Activated effector memory CD4-positive, alpha-beta T cell treated with Interleukin-2 at 50 U/mL for 16 hours (primary cell): ENCODE measurements around the gene EPHA8.

Experiments used
- DNase-seq: peaks from one replicate; pipeline ENCODE4 v3.0.0-alpha.2; 2020

Gene EPHA8

DNA sequence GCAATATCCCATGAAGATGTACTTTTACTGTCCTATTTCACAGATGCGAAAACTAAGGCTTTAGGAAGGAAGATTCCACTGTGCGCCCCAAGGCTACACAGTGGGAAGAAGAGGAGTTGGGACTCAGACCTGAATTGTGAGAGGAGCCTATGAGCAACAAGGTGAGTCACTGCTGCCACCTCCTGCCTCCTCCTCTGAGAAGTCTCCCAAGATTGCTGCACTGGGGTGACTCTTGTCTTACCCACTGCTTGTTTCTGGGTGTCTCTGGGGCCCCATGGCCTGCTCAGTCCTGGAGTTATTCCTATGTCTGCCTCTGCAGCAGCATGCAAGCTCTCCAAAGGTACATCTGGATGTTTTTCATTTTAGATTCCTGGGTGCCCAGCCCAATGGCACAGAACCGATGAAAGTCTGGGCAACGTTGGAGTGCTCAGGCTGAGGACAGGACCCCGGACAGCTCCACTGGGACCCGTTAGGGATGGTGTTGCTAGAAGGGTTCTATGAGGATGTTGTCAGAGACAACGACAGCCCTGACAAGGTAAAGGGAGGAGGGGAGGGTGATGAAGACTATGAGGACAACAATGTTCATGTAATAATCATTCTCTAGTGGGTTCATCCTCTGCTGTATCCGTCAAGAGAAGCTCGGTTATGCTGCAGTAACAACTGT, 62.1 kb downstream of the EPHA8 start:
- no peak for DNase-seq

DNA sequence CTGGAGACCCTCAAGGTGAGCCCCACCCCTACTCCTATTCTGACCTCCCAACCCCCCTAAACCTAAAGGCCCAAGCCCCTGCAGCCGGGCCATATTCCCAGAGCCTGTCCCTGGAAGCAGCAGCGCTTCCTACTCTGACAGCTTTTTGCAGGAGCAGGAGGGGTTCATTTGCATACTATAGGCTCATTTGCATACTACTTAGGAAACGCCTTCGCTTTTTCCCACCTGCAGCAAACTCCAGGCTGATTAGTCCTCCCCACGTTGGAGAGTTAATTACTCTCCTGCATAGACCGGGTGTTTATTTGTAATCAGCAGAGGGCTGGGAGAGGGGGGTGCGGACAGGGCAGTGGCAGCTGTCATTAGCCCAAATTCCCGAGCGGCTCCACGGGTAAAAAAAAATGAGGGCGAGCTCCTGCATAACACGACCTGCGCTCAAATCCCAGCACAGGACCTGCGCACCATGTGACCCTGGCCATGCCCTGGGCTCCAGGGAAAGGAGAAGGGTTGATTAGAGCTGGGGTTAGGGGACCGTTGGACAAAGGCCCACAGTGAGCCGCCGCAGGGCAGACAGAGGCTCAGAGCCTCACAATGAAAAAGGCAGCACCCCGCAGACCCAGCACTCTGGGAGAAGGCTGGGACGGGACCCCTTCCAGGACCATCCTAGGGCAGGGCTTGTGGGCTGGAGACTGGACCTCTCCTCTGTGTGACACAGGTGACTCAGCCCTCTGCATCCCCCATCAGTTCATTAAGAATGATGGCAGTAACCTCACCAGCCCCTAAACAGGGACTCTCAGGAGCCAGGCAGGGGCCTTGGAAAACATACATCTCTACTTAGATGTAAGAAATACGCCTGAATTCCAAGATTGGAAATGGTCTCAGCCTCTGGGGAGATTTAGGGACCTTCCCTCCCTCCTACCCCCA, 63.2 kb downstream of the EPHA8 start:
- no peak for DNase-seq

DNA sequence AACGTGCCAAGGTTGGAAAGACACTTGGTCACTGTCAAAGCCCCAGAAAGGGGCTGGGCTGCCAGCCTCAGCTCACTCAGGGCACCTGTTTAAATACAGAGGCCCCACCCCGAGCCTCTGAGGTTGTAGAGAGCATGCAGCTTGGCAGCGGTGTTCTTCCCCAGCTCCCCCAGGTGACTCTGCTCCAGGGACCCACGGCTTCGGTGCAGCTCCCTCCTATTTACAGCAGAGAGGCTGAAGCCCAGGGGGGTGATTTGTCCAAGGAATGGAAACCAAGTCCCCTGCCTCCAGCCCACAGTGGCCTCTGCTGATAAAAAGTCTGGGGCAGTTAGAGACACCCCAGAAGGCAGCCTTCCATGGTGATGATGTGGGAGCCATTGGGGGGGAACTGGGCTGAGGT, 64.0 kb downstream of the EPHA8 start:
- DNase-seq = no peak

DNA sequence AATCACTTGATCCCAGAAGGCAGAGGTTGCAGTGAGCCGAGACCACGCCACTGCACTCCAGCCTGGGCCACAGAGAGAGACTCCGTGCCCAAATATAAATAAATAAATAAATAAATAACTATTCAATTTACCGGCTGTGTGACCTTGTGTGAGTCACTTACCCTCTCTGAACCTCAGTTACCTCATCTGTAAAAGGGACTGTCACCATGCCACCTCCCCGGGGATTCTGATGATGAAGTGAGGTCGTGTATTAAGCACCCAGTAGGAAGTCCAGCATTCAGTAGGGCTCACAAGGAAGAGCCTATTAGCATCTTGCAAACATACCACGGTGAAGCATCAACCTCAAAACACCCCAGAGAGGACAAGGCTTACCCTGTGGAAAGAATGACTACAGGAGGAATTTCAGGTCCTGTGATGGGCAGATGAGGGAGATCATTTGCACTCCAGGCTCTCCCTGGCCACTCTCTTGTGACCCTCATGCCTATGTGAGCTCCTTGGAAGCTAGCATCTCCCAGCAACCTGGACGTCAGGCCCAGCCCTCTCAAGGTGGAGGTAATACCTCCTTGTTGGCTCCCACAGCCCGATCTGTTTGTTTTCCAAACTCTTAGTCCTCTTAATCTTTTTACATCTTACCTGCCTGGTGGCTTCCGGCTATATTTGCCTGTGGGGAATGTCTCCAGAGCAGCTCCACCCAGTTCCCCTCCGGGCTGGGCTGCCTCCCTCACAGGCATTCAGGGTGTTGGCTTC, 65.6 kb downstream of the EPHA8 start:
- DNase-seq = no peak

DNA sequence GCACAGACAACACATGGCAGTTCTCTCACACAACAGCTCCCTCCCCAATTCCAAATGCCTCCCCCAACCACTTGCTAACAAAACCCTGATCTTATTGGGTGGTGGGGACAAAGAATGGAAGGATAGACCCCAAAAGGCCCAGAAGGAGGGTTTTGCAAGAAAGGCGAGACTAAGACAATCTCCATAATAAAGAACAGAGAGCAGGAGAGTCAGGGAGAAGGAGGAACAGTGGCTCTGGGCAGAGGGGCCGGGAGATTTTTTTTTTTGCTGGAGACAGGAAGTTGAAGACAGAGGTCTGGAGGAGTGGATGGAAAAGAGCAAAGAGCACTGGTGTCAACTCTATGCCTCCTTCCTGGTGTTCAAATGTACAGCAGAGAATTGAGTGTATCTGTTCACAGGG, 66.6 kb downstream of the EPHA8 start:
- no peak for DNase-seq

DNA sequence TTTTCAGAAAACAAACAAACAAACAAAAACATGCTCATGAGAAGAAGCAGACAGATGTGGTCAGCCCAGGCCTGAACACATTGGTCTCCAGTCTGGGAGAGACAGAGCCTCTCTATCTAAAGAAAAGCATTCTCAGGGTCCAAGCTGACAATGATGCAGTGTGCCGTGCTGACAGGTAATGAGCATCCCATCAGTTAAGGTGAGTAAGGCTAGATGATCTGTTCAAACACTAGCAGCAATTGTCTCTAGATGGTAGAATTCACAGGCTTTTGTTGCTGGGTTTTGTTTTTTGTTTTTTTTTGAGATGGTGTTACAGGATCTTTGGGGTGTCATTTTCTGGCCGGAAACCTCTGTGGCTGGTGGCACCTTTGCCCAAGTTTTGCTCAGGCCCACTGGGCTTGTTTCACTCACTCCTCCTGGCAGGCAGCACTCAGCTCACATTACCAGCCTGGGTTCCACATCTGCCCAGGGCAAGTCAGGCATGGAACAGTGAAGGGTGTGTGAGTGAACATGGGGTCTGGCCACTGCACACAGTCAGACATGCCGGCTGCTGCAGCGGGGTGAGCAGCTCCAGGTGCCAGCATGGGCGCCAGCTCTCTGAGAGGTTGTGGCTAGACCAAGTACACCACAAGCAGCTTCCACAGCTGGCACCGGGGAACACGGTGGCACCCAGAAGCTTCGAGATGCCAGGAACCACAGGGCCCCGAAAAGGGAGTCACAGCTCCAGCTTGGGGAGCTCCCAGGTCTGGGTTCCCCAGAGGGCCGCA, 70.6 kb downstream of the EPHA8 start:
- no peak for DNase-seq

DNA sequence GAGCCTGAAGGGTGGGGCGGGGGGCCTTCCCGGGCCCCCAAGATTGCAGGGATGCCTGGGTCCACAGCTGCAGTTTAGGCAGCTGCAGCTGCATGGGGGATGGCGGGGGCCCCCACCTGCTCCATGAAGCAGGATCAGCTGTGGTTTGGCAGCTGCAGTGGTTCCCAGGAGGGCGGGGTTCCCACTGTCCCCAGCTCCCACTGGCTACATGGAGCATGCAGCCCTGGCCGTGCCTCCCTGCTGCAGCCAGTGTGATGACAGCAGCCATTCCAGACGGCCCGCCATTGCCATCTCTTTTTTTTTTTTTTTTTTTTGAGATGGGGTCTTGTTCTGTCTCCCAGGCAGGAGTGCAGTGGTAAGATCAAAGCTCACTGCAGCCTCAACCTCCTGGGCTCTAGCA, 72.1 kb downstream of the EPHA8 start:
- no peak for DNase-seq

DNA sequence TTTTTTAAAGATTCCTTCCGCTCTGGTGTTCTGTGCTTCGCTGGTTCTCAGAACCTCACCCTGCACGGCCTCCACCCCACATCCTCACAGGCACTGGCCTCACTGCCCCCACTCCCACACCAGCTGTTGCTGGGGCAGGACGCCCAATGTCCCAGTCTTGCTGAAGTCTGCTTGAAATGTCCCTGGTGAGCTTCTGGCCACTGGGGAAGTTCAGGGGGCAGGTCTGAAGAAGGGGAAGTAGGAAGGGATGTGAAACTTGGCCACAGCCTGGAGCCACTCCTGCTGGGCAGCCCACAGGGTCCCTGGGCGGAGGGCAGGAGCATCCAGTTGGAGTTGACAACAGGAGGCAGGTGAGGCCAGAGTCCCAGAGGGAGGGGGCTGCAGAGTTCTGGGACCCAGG, 73.1 kb downstream of the EPHA8 start, which contains the start of gene C1QA:
Gene C1QA, plus strand, starts transcription at position 276 of the 400 bp plus-strand sequence. CDS start 989 bp downstream, outside the sequence.
- DNase-seq = no peak

DNA sequence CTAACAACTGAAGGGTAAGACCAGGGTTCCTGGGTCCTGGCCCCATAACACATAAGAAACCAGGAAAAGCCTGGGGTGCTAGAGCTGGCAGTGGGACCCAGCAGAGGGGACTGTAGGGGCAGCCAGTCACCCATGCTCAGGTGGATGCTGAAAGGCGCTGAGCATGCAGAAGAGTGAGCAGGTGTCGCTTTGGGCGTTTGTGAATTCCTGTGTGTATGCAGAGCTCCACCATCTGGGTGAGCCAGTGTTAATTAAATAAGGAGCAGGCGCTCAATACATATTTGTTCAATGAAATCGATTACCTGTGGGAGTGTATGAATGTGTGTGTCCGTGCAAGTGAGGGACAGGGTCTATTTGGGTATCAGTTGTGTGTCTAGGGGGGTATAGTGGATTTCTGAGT, 73.6 kb downstream of the EPHA8 start:
- no peak for DNase-seq

DNA sequence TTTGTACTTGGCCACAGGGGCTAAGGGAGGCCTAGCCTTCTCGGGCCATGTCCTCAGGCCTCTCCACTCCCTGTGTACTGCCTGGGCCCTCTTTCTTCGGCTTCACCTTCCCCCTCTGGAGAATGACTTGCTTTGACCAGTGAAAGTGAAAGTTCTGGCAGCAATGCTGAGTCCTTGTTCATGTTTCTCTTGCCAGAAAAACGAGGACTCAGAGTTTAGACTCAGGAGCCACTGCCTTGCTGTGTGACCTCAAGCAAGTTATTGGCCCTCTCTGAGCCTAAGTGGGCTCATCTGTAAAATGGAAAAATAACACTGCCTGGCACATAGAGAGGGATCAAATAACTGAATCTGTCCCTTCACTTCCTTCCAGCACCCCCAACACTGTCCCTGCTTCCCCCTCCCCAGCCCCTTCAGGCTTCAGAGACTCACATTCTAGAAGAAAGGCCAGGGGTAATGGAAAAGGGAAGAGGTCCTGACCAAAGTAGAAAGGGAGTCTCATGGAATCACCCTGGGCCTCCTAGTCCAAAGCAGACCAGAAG, 74.7 kb downstream of the EPHA8 start:
- no peak for DNase-seq

DNA sequence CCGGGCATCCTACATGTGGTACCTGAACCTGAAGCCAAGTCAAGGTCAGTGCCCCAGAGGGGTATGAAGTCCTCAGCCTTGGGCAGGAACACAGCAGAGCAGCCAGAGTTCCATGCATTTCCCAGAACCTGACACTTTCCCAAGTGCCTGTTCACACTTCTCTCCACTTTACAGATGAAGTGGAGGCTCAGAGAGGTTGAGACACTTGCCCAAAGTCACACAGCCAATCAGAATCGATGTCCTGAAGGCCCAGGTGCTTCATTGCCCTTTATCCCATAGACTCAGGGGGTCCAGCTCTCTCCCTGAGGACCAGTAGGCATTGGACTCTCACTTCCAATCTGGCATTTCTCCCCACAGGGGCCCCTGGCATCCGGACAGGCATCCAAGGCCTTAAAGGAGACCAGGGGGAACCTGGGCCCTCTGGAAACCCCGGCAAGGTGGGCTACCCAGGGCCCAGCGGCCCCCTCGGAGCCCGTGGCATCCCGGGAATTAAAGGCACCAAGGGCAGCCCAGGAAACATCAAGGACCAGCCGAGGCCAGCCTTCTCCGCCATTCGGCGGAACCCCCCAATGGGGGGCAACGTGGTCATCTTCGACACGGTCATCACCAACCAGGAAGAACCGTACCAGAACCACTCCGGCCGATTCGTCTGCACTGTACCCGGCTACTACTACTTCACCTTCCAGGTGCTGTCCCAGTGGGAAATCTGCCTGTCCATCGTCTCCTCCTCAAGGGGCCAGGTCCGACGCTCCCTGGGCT, 75.4 kb downstream of the EPHA8 start:
- DNase-seq = no peak

DNA sequence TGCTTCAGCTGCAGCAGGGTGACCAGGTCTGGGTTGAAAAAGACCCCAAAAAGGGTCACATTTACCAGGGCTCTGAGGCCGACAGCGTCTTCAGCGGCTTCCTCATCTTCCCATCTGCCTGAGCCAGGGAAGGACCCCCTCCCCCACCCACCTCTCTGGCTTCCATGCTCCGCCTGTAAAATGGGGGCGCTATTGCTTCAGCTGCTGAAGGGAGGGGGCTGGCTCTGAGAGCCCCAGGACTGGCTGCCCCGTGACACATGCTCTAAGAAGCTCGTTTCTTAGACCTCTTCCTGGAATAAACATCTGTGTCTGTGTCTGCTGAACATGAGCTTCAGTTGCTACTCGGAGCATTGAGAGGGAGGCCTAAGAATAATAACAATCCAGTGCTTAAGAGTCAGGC, 76.0 kb downstream of the EPHA8 start:
- no peak for DNase-seq

DNA sequence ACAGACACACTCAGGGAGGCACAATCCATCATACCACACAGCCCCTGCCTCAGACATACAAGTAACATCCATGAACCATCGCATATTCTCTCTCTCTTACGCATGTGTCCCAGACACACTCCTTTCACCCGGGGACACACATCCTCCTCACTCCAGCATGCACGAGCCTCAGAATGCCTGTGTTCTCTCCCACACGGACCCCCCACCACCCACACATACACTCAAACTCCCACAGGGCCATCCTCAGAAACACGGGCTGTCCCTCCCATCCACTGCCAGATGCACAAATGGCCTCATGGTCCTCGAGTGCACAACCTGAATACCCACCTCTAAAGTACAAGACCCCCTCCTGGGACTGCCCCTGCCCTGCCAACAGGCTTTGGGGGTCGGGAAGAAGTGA, 78.0 kb downstream of the EPHA8 start:
- DNase-seq = no peak

DNA sequence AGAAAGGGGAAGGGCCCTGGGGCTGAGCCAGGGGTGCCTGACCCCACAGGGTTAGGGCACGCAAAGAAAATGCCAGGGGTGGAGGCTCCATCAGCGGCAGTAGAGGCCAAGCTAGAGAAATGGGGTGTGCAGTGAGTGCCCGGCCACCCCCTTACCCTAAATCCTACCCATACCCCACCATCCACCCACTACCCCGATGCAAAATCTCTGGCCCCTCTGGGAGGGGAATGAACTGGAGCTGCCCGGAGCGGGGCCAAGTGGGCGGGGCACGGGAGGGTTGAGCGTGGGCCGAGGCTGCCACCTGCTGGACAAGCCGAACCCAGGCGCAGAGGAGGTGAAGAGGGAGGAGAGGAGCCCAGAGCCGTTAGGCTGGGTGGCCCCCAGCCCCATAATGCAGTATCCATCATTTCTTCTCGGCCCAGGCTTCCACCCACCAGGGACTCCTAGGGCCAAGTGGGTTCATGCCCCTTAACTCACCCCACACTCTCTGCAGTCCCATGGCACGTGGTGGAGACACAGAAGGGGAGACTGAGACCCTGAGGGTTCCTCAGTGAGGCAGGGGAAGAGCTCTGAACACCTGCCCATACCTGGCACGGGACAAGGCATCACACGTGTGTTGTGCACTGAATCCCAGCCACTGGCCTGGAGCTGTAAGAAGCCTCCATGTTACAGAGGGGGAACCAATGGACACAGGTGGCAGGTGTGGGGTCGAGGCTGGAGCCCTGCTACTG, 78.8 kb downstream of the EPHA8 start:
- DNase-seq = peak; percentile 49

DNA sequence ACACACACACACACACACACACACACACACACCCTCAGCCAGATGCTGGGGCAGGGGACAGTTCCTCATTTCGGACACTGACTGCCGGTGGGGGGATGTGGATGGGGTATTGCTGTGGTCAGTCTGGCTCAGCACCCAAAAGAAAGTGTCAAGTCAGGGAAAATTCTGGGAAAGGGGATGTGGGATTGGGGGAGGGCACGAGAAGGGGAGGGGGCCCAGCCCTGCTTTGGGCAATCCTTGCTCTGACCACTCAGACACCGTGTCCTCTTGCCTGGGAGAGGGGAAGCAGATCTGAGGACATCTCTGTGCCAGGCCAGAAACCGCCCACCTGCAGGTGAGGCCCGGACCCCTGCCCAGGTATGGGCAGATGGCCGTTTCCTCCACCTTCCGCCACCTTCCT, 80.1 kb downstream of the EPHA8 start, which contains the start of gene C1QC:
Gene C1QC, plus strand, starts transcription at position 253 of the 400 bp plus-strand sequence. CDS start 391 bp downstream, outside the sequence.
- no peak for DNase-seq

DNA sequence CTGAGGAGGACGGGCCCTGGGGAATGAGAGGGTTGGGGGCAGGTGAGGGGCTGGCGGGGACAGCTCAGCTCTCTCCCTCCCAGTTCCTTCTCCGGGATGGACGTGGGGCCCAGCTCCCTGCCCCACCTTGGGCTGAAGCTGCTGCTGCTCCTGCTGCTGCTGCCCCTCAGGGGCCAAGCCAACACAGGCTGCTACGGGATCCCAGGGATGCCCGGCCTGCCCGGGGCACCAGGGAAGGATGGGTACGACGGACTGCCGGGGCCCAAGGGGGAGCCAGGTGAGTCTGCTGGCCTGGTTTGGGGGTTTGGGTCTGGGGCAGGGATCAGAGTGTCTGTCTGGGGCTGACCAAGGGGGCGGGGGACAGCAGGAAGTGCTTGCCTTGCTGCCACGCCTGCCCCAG, 80.6 kb downstream of the EPHA8 start:
- DNase-seq = no peak

DNA sequence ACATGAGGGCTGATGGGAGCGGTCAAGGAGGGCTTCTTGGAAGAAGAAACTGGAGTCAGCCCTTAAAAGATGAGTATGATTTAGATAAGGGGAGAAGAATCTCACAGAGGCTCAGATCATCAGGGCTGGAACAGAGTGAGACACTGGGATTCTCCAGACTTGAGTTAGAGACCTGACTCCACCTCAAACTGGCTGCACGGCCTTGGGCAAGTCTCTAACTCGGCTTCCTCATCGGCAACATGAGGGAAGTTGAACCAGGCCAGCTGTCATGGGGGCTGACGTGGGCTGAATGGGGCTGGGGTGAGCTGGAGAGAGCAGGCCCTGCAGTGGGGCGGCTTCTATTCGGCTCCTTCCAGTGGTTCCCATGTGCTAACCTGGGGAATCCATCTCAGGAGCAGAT, 82.6 kb downstream of the EPHA8 start:
- no peak for DNase-seq

DNA sequence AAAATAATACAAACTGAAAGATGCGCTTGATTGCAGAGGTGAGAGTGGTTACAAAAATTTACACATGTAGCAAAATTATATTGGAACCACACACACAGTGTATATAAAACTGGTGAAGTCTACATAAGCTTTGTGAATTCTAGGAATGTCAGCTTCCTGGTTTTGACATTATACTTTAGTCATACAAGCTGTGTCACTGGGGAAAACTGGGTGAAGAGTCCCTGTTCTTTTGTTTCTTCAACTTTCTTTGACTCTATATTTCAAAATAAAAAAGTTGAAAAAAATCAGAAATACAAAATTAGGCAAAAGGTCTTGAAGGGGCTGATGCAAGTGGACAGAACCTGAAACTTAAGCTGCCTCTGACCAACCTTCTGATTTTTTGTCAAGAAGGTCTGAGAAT, 83.1 kb downstream of the EPHA8 start:
- no peak for DNase-seq

DNA sequence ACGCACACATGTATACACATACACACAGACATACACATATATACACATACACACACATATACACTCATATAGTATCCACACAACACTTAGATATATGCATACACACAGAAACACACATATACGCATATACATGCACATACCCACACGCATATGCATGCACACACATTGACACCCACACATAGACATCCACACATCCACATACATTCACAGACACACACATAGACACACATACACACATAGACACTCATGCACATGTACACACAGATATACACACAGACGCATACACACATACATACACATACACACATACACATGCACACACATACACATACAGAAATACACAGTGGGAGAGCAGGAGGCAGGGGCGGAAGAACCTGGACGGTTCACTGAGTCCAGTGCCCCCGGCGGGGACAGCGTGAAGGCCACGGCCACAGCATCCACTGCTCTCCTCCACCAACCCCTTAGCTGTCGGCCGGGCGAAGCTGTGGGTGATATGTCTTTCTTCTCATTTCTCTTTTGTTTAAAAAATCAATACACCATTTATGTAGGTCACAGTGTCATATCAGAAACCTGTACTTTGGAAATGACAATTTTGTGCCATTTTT, 86.9 kb downstream of the EPHA8 start:
- no peak for DNase-seq
